ENCODE results near the gene BET1L. TPM values are rescaled to one million over a fixed set of nuclear protein-coding genes. Genes with fewer than 3 reads are reported as not detected.
"Not testable (repeated sequence)": the region's sequence is repeated elsewhere in the genome, so short reads cannot be mapped to it uniquely, and the experiment has no call there.

Gene BET1L, protein sequence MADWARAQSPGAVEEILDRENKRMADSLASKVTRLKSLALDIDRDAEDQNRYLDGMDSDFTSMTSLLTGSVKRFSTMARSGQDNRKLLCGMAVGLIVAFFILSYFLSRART
- 58.8 TPM for polyA plus RNA-seq (2013, experiment 1 of 2; ENCODE audit: insufficient read length)
- 50.8 TPM for polyA plus RNA-seq (2013, experiment 2 of 2; ENCODE audit: insufficient read length)

DNA sequence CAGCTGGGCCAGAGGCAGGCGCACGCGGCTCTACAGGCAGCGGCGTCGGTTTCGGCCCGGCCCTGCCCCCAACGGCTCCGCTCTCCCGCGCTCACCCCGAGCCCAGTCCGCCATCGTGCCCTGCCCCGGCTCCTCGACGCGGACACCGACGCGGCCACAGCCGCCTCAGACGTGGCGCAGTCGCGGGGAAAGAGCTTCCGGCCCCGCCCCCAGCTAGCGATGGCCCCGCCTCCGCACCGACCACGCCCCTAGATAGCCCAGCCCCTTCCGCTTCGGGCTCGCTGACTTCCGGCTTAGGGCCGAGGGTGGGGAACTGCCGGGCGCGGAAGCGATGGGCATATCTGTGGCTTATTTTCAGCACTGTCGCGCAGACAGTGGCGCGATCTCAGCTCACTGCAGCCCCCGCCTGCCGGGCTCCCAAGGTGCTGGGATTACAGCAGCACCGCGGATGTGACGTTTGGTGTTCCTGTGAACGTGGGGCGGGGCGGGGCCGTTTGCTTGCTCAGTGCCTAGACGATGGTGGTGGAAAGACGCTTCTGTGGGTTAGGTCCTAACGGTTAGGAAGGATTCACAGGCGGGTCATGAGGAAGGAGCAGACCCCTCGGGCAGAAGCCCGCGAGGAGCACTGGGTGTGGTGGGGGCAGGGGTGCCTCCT lies at the start of gene BET1L, which contains the start of gene RIC8A:
Gene BET1L (minus strand): TSS at position 192 of the 655 bp plus-strand sequence. CDS start 78 bp downstream, at position 114.
Gene RIC8A (plus strand): TSS at position 501 of the 655 bp plus-strand sequence. CDS start 1,147 bp downstream, outside the sequence.
- peak; percentile 99 for DNase-seq

DNA sequence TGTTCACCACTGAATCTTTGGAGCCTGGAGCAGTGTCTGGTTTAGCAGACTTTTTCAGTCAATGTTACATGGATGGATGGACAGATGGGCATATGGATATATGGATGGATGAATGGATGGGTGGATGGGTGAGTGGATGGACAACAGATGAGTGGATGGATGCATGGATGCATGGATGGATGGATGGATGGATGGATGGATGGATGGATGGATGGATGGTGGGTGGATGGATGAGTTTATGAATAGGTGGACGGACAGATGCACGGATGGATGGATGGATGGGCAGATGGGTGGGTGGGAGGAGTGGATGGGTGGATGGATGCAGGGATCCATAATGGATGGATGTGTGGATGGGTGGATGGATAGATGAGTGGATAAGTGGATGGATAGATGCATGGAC lies 48.6 kb upstream of the BET1L start:
- no peak for DNase-seq

DNA sequence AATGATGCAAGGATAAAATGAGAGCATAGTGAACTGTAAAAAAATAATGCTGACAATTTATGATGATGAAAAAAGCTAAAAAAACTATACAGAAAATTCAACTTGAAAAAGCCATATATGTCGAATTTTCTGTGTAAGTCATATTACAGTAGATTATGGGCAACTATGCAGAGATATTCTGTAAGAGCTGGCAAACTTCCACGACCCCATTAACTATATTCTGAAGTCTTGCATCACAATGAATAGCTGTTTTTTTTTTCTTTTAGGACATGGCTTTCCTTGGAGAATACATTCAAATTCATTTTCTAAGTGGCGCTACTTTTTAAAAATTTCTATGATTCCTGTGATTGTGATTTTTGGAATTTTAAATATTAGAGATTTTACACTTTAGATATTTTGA lies 48.0 kb upstream of the BET1L start:
- DNase-seq, result peak; percentile 10

DNA sequence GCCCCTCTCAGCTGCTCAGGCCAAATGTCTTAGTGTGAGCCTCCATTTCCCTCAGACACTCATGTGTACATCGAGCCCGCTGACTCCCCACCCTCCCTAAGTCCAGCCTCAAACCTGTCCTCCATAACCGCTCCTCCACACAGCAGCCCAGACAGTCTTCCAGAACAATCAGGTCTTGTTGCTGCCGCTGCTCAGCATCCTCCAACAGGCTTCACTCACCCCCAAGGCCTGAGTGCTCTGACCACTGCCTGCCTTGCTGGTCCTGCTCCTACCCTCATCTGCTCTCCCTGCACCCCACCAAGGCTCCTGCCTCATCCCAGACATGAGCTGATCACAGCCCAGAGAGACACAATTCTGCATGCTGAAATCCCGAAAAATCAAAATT lies 46.7 kb upstream of the BET1L start:
- DNase-seq, result no peak

DNA sequence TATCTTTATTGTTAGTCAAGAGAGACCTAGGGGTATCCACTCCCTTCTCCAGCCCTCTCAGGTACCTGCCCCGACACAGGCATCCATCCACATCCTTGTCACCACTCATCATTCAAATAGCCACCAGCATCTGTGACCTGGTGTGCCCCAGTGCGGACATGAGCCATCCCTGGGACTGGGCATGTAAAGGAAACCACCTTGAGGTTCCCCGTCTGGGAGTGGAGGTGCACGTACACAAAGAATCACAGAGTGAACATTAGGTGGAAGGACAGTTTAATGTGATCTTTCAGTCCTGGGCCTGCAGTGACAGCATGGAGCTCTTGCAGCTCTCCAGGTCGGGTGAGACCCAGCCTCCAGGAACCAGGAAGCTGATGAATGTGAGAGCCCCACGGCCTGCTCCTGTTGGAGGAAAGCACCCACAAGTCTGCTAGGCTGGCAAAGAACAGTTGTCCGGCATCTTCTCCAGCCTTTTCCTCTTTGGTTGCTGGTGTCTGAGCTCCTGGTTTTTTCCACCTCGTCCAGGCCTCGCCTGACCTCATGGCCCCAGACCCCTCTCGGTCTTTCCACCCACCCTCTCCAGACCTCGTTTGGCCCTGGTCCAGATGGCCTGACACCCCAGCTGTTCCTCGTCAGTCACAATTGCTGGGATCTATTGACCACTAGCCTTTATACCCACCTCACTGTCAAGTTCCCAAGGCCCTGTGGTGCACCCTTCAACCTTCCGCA lies 46.1 kb upstream of the BET1L start:
- DNase-seq, result no peak

DNA sequence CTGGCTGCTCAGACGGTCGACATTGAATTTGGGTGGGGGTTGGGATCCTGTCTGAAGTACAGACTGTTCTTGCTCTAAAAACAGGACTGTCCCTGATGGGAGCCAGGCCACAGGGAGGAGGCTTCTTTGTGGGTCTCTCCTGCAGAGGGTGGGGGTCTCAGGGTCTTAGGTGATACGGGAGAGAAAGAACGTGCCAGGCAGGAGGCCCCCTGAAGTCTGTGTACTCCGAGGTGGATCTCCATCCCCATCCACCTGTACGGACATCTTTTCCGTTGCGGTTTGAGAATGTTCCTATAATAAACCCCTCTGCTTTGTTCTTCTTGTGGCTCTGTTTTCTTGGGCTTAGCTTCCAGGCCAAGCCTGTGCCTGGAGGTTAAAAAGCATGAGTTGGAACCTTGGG lies 45.5 kb upstream of the BET1L start:
- DNase-seq, result no peak

- DNase-seq, result no peak
These were observed 44.4 kb upstream of the BET1L start for GRCh38 chr11:251550-251949.

GRCh38 chr11:250740-251299 lies 43.6 kb upstream of the BET1L start:
- peak; percentile 47 for DNase-seq

GRCh38 chr11:250274-250673 lies 43.1 kb upstream of the BET1L start:
- no peak for DNase-seq

GRCh38 chr11:249062-249461 lies 41.9 kb upstream of the BET1L start:
- DNase-seq, result no peak

DNA sequence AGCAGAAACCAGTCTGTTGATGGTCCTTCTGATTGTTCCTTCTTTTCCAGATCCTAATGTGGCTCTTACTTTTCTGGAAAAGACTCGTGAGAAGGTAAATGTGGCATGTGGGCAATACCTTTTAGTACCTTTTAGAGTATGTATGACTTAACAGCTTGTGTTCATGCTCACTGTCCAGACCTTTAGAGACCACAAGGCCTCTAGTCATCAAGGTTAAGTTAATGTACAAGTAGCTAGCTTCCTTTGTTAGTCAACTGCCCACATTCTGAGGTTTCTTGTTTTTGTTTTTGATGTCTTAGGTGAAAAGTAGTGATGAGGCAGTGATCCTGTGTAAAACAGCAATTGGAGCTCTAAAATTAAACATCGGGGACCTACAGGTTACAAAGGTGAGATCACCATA lies 37.2 kb upstream of the BET1L start:
- no peak for DNase-seq

DNA sequence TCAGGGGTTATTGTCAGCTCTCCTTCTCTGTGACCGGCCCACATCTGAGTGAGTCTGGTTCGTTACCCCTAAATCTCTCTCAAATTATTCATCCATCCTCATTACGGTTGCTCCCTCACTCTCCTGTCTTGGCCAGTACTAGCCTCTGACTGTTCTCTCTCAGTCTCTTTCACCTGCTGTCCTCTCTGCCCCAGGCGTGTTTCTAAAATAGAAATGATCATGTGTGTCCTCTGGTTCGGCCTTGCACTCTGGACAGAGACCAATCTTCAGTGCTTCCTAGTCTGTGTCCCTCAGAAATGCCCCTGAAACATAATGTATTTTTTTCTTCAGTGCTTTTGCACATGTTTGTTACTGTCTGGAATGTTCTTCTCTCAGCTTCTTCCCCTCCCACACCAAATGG lies 34.4 kb upstream of the BET1L start:
- no peak for DNase-seq

DNA sequence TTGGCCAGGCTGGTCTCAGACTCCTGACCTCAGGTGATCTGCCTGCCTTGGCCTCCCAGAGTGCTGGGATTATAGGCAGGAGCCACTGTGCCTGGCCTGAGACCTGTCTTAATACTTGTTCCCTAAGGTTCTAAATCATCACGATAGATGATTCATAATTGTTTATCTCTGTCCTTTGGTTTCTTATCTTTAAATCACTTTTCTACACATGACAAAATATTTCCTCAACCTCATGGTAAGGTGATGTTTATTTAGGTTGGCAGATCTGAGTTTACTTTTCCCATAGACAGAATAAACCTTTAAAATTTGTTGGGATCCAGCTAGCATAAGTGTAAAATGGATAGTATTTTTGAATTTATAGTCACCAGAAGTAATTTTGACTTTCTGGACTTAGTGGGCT lies 33.1 kb upstream of the BET1L start:
- DNase-seq, result no peak

- not testable (repeated sequence) for DNase-seq
These were observed 31.1 kb upstream of the BET1L start for GRCh38 chr11:238346-238745.

DNA sequence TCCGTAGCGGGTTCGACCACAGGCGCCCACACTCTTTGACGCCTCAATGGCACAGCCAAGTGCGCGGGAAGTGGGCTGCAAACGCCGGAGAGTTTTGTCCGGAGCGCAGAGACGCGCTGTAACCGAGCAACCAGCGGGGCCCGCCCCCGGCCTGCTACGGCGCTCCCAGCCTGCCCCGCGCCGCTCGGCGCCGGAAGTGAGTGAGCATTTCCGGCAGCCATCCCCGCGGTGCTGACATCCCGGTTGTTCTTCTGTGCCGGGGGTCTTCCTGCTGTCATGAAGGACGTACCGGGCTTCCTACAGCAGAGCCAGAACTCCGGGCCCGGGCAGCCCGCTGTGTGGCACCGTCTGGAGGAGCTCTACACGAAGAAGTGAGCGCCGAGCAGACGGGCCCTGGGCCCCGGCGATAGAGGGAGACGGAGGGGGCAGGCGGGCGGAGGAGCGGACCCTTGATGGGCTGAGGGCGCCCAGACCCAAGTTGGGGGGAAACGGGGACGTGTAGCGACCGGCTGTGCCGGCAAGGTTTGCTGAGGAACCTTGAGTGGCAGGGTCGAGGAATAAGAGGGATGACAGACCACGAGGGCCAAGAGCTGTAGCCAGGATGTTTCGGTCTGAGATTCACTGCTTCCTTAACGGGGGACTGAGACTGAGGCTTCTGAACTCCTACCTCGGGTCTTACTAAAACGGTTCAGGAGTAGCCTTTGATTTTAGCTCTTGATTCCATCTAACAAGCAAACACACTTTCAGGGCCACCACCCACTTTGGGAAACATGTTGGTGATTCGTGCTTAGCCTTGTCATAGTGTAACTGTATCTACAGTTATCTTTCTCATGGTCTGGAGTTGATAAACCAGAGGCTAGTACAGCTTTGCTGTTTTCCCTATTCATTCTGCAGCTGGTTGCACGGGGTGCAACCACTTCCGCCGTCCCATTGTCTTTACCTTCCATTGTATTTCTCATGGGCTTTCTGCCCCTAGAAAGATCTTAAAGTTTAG lies 29.9 kb upstream of the BET1L start, which contains the start of gene PSMD13:
Gene PSMD13 (plus strand): TSS at position 203 of the 994 bp plus-strand sequence. CDS start 74 bp downstream, at position 277.
- peak; percentile 86 for DNase-seq

- DNase-seq, result peak; percentile 81
These were observed 29.0 kb upstream of the BET1L start, which contains the start of gene SIRT3 for GRCh38 chr11:235997-236773. TSS of gene SIRT3 (minus strand) at chr11:236342. CDS start at chr11:236328, 14 bp downstream.

- DNase-seq, result no peak
These were observed 28.4 kb upstream of the BET1L start for GRCh38 chr11:235609-235996.

GRCh38 chr11:235180-235579 lies 28.0 kb upstream of the BET1L start:
- no peak for DNase-seq

GRCh38 chr11:232783-233565 lies 25.8 kb upstream of the BET1L start:
- DNase-seq, result no peak

DNA sequence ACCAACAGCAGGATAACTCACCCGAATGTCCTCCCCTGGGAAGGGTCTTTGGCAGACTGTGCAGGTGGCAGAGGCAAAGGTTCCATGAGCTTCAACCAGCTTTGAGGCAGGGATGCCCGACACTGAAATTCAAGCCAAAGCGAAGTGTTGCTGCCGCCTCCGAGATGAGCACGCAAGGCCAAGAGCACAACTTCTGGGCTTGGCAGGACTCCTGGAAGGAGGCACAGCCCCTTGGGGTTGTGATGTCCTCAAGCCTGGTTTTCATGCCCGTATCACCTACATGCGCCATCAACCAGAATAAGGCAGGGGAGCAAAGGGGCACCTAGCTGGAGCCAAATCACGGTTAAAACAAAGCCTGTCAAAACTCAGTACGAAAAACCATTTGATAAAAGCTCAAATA lies 23.2 kb upstream of the BET1L start:
- DNase-seq, result no peak
